Stimulated activated CD4-positive, alpha-beta T cell treated with anti-CD3 and anti-CD28 coated beads, Interleukin-15, amount 100 ng/mL, for 48 hours (primary cell): ENCODE data around the gene IL20RB.
A peak's percentile ranks its signal among the peaks of the same experiment; 100 is the strongest.
"Not testable (repeated sequence)": the region's sequence is repeated elsewhere in the genome, so short reads cannot be mapped to it uniquely, and the experiment has no call there.

Experiments used
- DNase-seq, 2 donors: peaks; one replicate each; pipeline ENCODE4 v3.0.0-alpha.2; 2020; ENCODE audit warnings: low read depth in 2 of 2

Gene IL20RB

DNA sequence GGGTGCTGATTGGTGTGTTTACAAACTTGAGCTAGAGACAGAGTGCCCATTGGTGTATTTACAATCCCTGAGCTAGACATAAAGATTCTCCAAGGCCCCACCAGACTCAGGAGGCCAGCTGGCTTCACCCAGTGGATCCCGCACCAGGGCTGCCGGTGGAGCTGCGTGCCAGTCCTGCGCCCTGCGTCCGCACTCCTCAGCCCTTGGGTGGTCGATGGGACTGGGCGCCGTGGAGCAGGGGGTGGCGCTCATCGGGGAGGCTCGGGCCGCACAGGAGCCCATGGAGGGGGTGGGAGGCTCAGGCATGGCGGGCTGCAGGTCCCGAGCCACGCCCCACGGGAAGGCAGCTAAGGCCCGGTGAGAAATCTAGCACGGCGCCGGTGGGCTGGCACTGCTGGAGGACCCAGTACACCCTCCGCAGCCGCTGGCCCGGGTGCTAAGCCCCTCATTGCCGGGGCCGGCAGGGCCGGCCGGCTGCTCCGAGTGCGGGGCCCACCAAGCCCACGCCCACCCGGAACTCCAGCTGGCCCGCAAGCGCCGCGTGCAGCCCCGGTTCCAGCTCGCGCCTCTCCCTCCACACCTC lies 29.7 kb downstream of the IL20RB start:
- not testable (repeated sequence) for DNase-seq

DNA sequence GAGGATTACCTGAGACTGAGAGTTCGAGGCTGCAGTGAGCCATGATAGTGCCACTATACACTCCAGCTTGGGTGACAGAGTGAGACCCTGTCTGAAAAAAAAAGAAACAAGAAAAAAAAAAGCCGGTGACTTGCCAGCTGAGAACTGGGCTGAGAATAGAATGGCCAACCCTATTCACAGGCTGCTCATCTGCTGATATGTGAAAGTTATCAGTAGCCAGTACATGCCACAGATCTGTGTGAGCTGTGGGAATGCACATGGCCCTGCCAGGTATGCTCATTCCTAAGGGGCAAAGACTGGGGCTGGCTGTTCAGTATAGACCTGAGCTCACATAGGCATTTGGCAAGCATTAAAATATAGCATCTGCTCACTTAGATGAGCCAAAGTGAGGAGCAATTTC lies 30.9 kb downstream of the IL20RB start:
- no peak for DNase-seq

DNA sequence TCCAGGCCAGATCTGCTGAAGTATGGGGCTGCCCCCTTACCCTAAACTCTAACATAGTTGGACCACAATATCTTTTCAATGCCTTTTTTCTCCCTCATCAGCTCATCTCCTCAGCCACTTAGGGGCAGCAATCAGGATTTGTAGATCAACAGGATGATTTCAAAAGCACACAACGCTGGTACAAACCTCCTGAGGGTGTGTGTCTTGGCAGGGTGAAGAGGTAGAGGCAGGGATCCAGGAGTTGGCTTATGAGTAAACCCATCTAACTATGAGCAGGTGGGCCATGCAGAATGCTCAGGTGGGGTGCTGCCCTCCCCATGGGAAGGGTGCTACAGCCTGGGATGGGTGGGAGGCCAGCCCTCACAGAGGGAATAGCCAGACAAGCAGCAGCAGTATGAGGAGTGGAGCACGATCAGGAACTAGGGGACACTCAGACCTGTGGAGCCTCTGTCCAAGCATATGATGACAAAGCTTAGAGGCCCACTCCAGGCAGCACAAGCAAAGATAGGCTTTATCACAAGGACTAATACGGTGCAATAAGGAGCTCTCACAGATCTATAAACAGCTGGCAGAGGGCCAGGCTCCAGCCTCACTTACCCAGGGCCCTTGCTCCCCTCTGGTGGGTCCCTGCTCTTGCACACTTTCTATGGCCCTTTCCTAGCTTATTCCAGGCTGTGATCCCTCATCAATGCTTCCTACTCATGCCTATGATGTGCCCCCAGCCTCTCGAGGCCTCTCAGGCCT lies 32.2 kb downstream of the IL20RB start:
- no peak for DNase-seq

DNA sequence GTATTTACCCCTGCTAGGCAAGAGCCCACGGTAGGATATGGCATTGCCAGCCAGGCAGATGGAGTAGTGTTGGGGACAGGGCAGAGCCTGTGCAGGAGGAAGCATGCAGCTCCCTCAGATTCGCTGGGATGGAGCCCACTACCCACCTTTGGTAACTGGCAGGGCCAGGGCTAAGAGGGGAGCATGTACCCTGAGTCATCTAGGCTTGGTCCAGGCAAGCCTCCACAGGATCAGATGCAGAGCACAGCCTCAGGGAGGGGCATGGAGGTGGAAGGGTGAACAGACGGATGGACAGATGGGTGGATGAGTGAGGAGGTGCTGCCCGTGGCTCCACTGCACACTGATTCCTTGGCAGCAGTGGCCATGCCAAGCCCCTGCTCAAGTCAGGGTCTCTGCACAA lies 33.0 kb downstream of the IL20RB start:
- DNase-seq, result no peak

DNA sequence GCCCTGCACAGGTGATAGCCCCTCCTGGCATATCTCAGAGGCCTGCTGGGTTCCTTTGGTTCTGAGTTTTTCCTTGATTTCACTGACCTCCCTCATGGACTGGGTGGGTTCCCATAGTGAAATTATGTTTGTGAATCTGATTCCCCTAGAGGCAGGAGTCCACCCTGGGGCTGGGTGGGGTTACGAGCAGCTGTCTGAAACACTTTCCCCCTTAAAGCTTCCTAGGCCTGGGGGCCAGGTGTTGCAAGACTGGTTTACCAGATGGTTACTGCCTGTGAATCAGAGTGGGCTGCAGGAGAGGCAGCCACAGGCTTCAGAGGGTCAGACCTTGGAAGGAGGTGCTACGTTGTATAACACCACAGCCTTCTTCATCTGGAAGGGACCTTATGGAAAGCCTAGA lies 34.3 kb downstream of the IL20RB start:
- no peak for DNase-seq

DNA sequence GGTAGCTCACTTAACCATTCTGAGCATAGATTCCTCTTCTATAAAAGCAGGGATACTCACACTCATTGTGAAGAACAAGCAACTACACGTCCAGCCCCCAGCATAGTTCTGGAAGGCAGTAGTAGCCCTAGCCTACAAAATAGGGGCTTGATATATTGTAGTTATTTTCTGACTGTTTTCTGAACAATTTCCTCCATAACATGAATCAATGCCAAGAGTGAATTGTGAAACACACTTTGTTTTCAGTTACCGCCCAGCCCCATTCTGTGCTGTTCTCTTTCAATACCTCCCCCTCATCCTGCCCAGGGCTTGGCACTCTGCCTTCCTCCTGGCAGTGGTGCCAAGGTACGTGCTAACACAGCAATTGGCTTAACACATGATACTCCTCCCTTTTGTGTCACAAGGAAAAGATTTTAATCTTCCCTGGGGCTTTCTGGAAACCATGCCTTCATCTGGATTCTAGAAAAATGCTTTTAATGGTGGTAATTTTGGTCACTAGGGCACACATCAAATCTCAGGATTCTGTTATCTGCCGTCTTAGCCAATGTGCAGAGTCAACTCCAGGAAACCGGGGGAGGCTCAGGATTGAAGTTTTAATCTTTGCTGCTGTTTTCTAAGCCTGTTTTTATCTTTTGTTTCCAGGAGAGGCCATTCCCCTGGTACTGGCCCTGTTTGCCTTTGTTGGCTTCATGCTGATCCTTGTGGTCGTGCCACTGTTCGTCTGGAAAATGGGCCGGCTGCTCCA lies 37.2 kb downstream of the IL20RB start:
- DNase-seq, result no peak

DNA sequence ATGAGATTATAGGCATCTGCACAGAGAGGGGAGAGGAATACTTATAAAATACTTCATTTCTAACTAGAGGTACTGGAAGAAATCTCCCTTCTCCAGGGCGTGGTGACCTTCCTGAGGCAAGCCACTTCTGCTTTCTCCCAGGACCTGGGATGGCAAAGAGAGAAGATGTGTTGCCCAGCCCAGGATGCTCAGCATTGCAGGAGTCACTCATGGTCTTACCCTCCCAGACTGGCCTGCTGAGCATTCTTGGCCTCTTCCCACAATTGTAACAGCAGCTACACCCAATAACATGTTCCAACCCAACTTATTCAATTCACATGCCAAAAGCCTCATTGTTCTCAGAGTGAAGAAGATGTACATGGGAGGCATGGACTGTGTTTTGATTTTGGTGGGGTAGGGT lies 37.9 kb downstream of the IL20RB start:
- no peak for DNase-seq

DNA sequence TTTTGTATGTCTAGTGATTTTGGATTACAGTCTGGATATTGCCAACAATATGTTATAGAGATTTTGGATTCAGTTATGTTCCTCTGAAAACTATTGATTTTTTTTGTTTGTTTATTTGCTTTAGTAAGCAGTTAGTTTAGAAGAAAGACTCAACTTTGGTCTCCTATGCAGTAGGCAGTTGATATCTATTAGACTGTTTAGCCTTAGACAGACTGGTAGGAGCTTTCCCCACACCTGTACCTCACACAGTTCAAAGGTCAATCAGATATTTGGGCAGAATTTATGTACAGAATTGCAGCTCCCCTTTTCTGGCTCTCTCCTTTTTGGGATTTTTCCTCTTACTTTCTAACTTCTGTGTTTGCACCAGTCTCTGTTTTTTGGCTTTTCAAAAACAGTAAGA lies 42.3 kb downstream of the IL20RB start:
- DNase-seq, result no peak

DNA sequence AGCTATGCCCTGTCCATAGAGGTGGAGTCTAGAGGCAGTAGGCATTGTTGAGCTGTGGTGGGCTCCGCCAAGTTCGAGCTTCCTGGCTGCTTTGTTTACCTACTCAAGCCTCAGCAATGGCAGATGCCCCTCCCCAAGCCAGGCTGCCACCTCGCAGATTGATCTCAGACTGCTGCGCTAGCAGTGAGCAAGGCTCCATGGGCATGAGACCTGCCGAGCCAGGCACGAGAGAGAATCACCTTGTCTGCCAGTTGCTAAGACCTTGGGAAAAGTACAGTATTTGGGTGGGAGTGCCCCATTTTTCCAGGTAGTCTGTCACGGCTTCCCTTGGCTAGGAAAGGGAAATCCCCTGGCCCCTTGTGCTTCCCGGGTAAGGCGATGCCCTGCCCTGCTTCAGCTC lies 49.6 kb downstream of the IL20RB start:
- DNase-seq, result not testable (repeated sequence)

DNA sequence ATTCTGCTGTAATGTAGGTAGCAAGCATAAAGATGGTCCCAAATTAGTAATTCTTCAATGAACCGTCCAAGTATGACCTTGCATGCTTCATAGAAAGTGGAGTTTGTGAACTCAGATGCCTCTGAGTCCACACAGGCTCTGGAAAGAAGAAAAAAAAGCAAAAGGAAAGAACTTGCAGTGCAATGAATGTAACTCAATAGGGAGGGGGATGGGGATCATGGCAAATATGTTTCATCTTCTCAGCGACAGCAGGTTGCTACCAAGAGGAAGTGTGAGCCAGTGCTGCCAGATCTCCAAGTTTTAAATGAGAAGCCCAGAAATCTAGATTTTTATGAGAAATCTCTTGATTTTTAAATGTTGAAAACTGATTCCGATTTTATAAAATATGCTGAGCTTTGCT lies 50.3 kb downstream of the IL20RB start:
- no peak for DNase-seq

DNA sequence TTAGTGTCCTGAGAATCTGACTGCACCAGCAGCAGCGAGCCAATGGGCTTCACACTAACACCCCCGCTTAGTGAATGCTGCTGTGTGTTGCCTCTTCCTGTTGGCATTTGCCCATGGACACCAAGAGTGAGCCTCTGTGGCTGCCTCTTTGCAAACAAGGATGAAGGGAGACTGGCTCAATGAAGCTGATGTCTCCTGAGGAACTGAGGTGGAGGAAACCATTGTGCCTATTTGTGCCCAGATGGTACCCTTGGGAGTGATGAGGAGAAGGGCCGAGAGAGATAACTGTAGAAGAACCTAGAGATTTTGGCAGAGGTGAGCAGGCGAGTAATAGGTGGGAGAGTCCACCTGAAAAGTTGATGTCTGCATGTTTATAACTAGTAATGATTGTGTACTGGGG lies 51.2 kb downstream of the IL20RB start:
- no peak for DNase-seq

DNA sequence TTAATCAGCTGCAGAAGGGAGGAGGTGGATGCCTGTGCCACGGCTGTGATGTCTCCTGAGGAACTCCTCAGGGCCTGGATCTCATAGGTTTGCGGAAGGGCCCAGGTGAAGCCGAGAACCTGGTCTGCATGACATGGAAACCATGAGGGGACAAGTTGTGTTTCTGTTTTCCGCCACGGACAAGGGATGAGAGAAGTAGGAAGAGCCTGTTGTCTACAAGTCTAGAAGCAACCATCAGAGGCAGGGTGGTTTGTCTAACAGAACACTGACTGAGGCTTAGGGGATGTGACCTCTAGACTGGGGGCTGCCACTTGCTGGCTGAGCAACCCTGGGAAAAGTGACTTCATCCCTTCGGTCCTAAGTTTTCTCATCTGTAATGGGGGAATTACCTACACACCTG lies 52.4 kb downstream of the IL20RB start:
- no peak for DNase-seq

DNA sequence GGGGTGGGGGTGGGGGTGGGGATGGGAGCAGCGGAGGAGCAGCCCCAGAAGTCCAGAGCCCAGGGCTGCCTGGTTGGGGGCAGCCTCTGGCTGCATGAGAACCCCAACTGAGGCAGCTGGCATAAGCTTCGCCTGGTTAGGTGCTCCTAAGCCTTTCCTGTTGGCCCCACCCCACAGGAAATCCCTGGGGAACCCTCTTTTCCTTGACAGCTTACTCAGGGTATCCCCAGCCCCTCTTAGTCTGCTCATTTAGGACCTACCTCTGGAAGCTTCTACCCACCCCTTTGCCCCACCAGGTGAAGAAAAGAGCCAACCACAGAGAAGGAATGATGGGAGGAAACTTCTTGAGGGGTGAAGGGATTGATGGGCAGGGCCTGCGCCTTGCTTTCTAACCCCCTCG lies 53.4 kb downstream of the IL20RB start:
- no peak for DNase-seq

DNA sequence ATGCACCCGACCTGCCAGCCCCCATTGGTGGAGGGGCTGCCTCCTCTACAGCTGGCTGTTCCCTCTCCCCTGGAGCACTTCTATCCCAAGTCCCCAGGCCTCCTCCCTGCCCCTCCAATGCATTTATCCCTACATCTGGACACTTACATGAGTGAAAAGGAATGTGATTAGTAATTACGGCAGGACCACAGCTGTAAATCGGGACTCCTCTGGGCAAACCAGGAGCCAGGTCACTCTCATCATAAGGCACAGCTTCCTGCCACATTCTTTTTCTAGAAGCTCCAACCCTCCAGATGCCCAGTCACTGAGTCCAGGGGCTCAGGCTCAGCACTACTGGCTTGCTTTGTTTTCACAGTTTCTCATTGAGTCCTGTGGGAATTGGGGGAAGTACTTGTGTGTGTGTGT lies 54.3 kb downstream of the IL20RB start:
- DNase-seq, result no peak

DNA sequence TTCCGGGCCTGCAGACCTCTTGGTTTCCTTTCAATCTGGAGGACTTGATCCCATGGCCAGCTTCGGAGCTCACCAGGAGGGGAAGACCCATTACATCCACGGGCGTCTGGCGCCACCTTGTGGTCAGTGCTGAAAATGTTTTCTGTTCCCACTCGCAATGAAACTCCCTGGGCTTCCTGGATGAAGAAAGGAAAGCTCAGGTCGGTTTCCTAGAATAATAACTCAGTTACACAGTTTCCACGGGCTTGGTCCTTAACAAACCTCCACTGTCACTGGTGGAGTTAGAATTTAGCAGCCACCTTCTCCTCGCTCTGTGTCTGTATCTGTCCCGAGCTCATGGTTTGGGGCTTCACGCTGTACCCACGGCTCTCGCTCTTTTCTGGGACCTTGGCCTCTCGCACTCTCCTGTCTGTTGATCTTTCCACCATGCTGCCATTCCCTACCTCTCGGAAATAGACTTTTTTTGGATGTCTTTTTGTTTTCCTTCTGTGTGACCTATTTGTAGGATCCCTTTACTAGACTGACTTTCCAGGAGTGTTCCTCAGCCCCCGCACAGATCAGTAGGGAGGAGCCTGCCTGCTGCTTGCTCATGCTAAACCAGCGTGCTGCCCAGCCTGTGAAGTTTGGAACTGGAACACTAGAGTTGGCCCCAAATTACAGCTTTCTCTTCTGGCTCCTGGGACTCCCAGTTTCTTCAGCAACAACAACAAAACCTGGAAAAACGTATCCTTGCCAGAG lies 56.3 kb downstream of the IL20RB start:
- DNase-seq, result peak; percentile 65 to 72

DNA sequence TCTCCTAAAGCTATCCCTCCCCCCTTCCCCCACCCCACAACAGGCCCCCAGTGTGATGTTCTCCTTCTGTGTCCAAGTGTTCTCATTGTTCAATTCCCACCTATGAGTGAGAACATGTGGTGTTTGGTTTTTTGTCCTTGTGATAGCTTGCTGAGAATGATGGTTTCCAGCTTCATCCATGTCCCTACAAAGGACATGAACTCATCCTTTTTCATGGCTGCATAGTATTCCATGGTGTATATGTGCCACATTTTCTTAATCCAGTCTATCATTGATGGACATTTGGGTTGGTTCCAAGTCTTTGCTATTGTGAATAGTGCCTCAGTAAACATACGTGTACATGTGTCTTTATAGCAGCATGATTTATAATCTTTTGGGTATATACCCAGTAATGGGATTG lies 59.5 kb downstream of the IL20RB start:
- not testable (repeated sequence) for DNase-seq

DNA sequence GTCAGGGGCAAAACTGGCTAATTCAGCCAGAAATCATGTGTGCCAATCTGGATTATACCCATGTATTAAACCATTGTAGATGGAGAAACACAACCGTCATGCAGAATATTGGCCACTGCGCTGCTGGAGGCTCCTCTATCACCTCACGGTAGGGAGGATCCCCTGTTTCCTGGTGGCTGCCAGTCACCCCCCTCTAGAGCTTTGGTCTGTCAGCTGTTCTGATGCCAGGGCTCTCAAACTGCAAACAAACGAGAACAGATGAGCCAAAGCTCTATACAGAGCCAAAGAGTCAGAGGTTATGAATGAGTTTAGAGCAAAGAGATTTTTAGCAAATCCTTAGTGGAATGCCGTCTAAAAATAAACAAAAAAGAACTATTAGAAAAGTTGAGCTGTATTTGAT lies 62.5 kb downstream of the IL20RB start:
- DNase-seq, result no peak

DNA sequence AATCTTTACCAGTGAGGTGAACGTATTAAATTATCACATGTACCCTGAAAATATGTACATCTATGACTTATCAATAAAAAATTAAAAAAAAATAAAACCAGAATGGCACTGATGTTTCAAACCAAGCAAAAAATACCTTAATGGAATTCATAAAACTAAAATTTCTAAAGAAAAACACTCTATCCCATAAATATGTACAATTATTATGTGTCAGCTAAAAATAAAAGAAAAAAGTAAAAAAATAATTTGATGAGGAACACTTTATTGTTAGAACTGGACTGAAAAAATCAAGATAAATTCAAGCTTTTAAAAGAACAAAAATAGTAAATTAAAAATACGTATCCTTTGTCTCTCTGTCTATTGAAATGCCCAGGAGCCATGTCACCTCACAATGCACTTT lies 63.1 kb downstream of the IL20RB start:
- no peak for DNase-seq

DNA sequence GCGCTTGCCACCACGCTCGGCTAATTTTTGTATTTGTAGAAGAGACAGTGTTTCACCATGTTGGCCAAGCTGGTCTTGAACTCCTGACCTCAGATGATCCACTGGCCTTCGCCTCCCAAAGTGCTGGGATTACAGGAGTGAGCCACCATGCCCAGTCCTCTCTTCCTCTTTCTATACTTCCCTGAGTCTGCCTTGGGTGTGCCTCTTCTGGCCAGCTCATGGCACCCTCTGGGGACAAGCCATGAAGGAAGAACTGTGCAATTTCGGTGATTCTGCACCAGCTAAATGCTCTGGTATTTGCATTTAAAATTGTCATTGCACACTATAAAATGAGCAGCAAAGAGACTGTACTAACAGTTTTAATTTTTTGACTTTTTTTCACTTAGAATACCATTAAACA lies 66.6 kb downstream of the IL20RB start:
- DNase-seq, result no peak

DNA sequence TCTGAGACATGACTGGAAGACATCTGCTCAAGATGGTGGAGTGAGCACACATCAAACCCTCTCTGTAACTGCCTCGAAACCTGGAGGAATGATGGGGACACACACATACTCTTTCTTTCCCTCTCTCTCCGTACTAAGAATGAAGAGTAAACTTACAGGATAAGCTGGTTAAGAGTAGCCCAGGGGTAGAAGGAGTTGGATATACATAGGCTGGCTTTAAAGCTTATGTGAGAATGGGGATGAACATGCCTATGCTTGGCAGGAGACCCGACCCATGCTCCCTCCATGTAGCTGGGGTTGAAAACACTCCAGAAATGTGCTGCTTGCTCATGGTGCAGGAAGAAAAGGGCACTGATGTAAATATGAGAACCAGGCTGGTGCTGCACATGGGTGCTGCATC lies 68.9 kb downstream of the IL20RB start:
- DNase-seq, result no peak

DNA sequence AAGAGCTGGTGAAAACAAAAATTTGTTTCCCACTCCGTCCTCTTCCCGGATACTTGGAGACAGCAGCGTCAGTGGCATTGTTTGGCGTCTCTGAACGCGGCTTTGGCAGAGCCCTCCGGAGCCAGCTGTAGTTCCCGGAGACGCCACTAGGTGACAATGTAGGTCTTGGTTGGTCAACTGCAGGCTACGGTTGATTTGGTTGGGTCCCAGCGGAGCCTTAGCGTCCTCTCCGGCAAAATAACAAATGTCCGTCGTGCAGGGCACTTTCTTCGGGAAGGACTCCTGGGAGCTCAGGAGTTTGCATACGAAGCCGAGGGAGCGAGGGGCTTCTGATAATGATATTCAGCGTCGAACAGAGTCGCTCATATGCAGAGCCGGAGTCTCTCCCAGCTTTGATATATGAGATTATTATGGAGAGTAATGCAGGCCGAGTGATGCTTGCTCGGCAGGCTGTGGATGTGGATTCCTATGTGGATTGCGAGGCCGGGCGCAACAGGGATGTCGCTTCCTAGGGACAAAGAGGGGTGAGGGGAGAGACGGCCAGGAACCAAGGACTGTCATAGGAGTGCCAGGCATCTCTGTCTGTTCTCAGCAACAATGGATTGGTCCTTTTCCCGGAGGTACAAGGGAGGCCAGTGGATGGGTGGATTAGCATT lies 74.8 kb downstream of the IL20RB start:
- peak; percentile 57 to 72 for DNase-seq

DNA sequence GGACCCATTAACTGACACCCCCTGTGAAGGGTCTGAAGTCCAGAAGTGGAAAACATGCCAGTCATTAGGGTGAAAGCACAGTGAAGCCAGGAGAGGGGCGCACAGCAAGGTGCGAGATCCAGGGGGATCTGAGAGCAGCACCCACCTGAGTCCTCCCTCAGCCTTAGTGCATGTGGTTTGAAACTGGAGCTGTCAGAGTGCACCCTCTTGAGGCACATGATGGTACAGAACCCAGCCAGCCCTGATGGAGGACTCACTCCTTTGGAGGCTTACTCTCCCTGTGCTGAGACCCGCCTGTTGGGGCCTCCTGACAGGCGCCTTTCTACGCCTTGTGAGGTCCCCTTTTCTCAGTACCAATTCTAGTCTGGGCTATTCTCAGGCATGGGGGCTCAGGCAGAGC lies 77.8 kb downstream of the IL20RB start:
- no peak for DNase-seq
